ENCODE data around the gene MAP2K4.

MAP2K4 gene

GRCh38 chr17:12085076-12085949, 64.6 kb downstream of the MAP2K4 start:
- in situ Hi-C loops (cut with MboI; ENCODE audit: low sequenced_read_pairs), result no loop called here

GRCh38 chr17:12088035-12088434, 67.4 kb downstream of the MAP2K4 start:
- in situ Hi-C loops (cut with MboI; ENCODE audit: low sequenced_read_pairs), result no loop called here

GRCh38 chr17:12089809-12090384, 69.2 kb downstream of the MAP2K4 start:
- in situ Hi-C loops (cut with MboI; ENCODE audit: low sequenced_read_pairs), result no loop called here

- in situ Hi-C loops (cut with MboI; ENCODE audit: low sequenced_read_pairs), result no loop called here
These were observed 73.7 kb downstream of the MAP2K4 start for GRCh38 chr17:12094336-12094735.

GRCh38 chr17:12095522-12095921, 74.8 kb downstream of the MAP2K4 start:
- in situ Hi-C loops (cut with MboI; ENCODE audit: low sequenced_read_pairs), result no loop called here

GRCh38 chr17:12097326-12097725, 76.6 kb downstream of the MAP2K4 start:
- in situ Hi-C loops (cut with MboI; ENCODE audit: low sequenced_read_pairs), result no loop called here

GRCh38 chr17:12098568-12098967, 77.9 kb downstream of the MAP2K4 start:
- in situ Hi-C loops (cut with MboI; ENCODE audit: low sequenced_read_pairs), result no loop called here

- in situ Hi-C loops (cut with MboI; ENCODE audit: low sequenced_read_pairs), result no loop called here
These were observed 78.7 kb downstream of the MAP2K4 start for GRCh38 chr17:12099412-12099811.

- in situ Hi-C loops (cut with MboI; ENCODE audit: low sequenced_read_pairs), result no loop called here
These were observed 84.2 kb downstream of the MAP2K4 start for GRCh38 chr17:12104831-12105230.

GRCh38 chr17:12107905-12108304, 87.2 kb downstream of the MAP2K4 start:
- in situ Hi-C loops (cut with MboI; ENCODE audit: low sequenced_read_pairs), result no loop called here

GRCh38 chr17:12110906-12111305, 90.2 kb downstream of the MAP2K4 start:
- in situ Hi-C loops (cut with MboI; ENCODE audit: low sequenced_read_pairs), result no loop called here

GRCh38 chr17:12113156-12113555, 92.5 kb downstream of the MAP2K4 start:
- in situ Hi-C loops (cut with MboI; ENCODE audit: low sequenced_read_pairs), result no loop called here

- in situ Hi-C loops (cut with MboI; ENCODE audit: low sequenced_read_pairs), result no loop called here
These were observed 94.2 kb downstream of the MAP2K4 start for GRCh38 chr17:12114686-12115418.

- in situ Hi-C loops (cut with MboI; ENCODE audit: low sequenced_read_pairs), result no loop called here
These were observed 95.5 kb downstream of the MAP2K4 start for GRCh38 chr17:12116143-12116542.

GRCh38 chr17:12118617-12119016, 97.9 kb downstream of the MAP2K4 start:
- in situ Hi-C loops (cut with MboI; ENCODE audit: low sequenced_read_pairs), result no loop called here

GRCh38 chr17:12122075-12122474, 101.4 kb downstream of the MAP2K4 start:
- in situ Hi-C loops (cut with MboI; ENCODE audit: low sequenced_read_pairs), result no loop called here

- in situ Hi-C loops (cut with MboI; ENCODE audit: low sequenced_read_pairs), result no loop called here
These were observed 106.5 kb downstream of the MAP2K4 start for GRCh38 chr17:12127177-12127576.

- in situ Hi-C loops (cut with MboI; ENCODE audit: low sequenced_read_pairs), result no loop called here
These were observed 107.0 kb downstream of the MAP2K4 start for GRCh38 chr17:12127667-12128066.

GRCh38 chr17:12128946-12129345, 108.3 kb downstream of the MAP2K4 start:
- in situ Hi-C loops (cut with MboI; ENCODE audit: low sequenced_read_pairs), result no loop called here

- in situ Hi-C loops (cut with MboI; ENCODE audit: low sequenced_read_pairs), result no loop called here
These were observed 112.5 kb downstream of the MAP2K4 start for GRCh38 chr17:12133183-12133582.

GRCh38 chr17:12134101-12134500, 113.4 kb downstream of the MAP2K4 start:
- in situ Hi-C loops (cut with MboI; ENCODE audit: low sequenced_read_pairs), result no loop called here

GRCh38 chr17:12134587-12134986, 113.9 kb downstream of the MAP2K4 start:
- in situ Hi-C loops (cut with MboI; ENCODE audit: low sequenced_read_pairs), result no loop called here
